SK-MEL-5 (cell line): ENCODE data around the gene DGCR8. TPM values are rescaled to one million over a fixed set of nuclear protein-coding genes. Genes with fewer than 3 reads are reported as not detected.
A peak's percentile ranks its signal among the peaks of the same experiment; 100 is the strongest.

Experiments used
- DNase-seq: peaks from one replicate; pipeline ENCODE4 v3.0.0-alpha.2; 2016; ENCODE audit warnings: low read depth, low spot score
- in situ Hi-C: cut with HindIII; loops from 2 replicates; pipeline ENCODE4 v1.10.0; 2016; ENCODE audit warnings: low sequenced_read_pairs, high pct_unique_total_duplicates, low pct_unique_long_range_greater_than_20kb
- total RNA-seq: library from RNA; depleted of rRNA; stranded (reverse); fragments of >200 nt; shearing (Covaris generic); gene quantifications from 2 replicates; pipeline ENCODE4 v1.2.3, GENCODE V29; 2014

The DGCR8 gene
- total RNA-seq, 1 experiment from 2014 or later, result 12.4 TPM

- no peak for DNase-seq
- in situ Hi-C loops, result no loop called here
Observed at GRCh38 chr22:20096574-20097420, 16.8 kb downstream of the DGCR8 start.

GRCh38 chr22:20099099-20099711 lies 19.2 kb downstream of the DGCR8 start:
- no peak for DNase-seq
- in situ Hi-C loops, result no loop called here

GRCh38 chr22:20101638-20102037 lies 21.6 kb downstream of the DGCR8 start:
- in situ Hi-C loops, result no loop called here
- DNase-seq, result no peak

- in situ Hi-C loops, result no loop called here
Observed at GRCh38 chr22:20102203-20102780, 22.3 kb downstream of the DGCR8 start.

GRCh38 chr22:20105456-20106204 lies 25.6 kb downstream of the DGCR8 start:
- in situ Hi-C loops, result no loop called here
- no peak for DNase-seq

More at GRCh38 chr22:20102203-20102780, 22.3 kb downstream of the DGCR8 start:
- DNase-seq, result no peak

GRCh38 chr22:20106205-20106848 lies 26.3 kb downstream of the DGCR8 start:
- no peak for DNase-seq
- in situ Hi-C loops, result no loop called here

- DNase-seq, result no peak
- in situ Hi-C loops, result no loop called here
Observed at GRCh38 chr22:20106849-20107237, 26.8 kb downstream of the DGCR8 start.

- in situ Hi-C loops, result no loop called here
- DNase-seq, result no peak
Observed at GRCh38 chr22:20107471-20107901, 27.4 kb downstream of the DGCR8 start.

GRCh38 chr22:20107951-20108756 lies 28.1 kb downstream of the DGCR8 start:
- DNase-seq, result no peak
- in situ Hi-C loops, result no loop called here

GRCh38 chr22:20108757-20109230 lies 28.8 kb downstream of the DGCR8 start:
- in situ Hi-C loops, result no loop called here
- no peak for DNase-seq

GRCh38 chr22:20109411-20110358 lies 29.6 kb downstream of the DGCR8 start:
- no peak for DNase-seq
- in situ Hi-C loops, result no loop called here

- in situ Hi-C loops, result no loop called here
- no peak for DNase-seq
Observed at GRCh38 chr22:20110359-20110985, 30.4 kb downstream of the DGCR8 start.

GRCh38 chr22:20111045-20111688 lies 31.1 kb downstream of the DGCR8 start:
- in situ Hi-C loops, result no loop called here
- peak; percentile 64 for DNase-seq

- DNase-seq, result no peak
- in situ Hi-C loops, result no loop called here
Observed at GRCh38 chr22:20111689-20112622, 31.9 kb downstream of the DGCR8 start.
